ENCODE data around the gene HDX.
"Not testable (repeated sequence)": the region's sequence is repeated elsewhere in the genome, so short reads cannot be mapped to it uniquely, and the experiment has no call there.

The HDX gene

GRCh38 chrX:84339507-84340364 lies 162.5 kb downstream of the HDX start:
- no peak for DNase-seq (ENCODE audit: low spot score)

- DNase-seq (ENCODE audit: low spot score) = no peak
Measured at GRCh38 chrX:84336646-84337045, 165.6 kb downstream of the HDX start.

GRCh38 chrX:84335121-84335520 lies 167.1 kb downstream of the HDX start:
- DNase-seq (ENCODE audit: low spot score) = no peak

- no peak for DNase-seq (ENCODE audit: low spot score)
Measured at GRCh38 chrX:84322083-84322827, 180.0 kb downstream of the HDX start.

GRCh38 chrX:84320614-84321013 lies 181.6 kb downstream of the HDX start:
- DNase-seq (ENCODE audit: low spot score) = no peak

GRCh38 chrX:84320023-84320422 lies 182.2 kb downstream of the HDX start:
- no peak for DNase-seq (ENCODE audit: low spot score)

GRCh38 chrX:84318661-84319060 lies 183.6 kb downstream of the HDX start:
- no peak for DNase-seq (ENCODE audit: low spot score)

- DNase-seq (ENCODE audit: low spot score) = not testable (repeated sequence)
Measured at GRCh38 chrX:84315946-84316345, 186.3 kb downstream of the HDX start.

Measured in CD4-positive, alpha-beta T cell treated with Interleukin-6 at 100 ng/mL for 8 hours (primary cell).